Measurements from ENCODE around the gene FBXL16. TPM values are rescaled to one million over a fixed set of nuclear protein-coding genes. Genes with fewer than 3 reads are reported as not detected.
A peak's percentile ranks its signal among the peaks of the same experiment; 100 is the strongest.

Gene FBXL16
- total and polyA plus RNA-seq, 2 donors (not counting 1 experiment from before 2014, with no cell fraction given): 0.07 TPM; not detected in 1

DNA sequence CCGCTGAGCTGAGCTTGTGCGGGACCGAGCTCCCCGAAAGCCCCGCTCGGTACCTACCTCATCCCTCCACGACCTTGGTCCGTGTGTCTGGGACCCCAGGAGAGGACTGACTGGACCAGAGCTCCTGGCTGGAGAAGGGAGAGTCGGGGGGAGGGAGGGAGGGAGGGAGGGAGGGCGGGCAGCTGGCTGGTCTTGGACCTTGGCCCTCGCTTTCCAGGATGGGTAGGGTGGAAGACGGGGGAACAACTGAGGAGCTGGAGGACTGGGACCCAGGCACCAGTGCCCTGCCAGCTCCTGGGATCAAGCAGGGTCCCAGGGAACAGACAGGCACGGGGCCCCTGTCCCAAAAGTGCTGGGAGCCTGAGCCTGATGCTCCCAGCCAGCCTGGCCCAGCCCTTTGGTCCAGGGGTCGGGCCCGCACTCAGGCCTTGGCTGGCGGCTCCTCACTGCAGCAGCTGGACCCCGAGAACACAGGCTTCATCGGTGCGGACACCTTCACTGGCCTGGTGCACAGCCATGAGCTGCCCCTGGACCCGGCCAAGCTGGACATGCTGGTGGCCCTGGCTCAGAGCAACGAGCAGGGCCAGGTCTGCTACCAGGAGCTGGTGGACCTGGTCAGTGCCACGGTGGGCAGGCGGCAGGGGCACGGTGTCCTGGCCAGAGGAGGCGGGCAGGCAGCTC is 29.6 kb downstream of the FBXL16 start:
- Histone ChIP-seq H3K4me1 (ENCODE audit: control insufficient read depth, extremely low read depth, insufficient read depth, low read length) (peaks cover 6% of the 10 kb centered on the region), H3K36me3 (ENCODE audit: control insufficient read depth, insufficient read depth, low read length) (peaks cover 19% of the 10 kb centered on the region), H3K4me2 (ENCODE audit: extremely low read depth, insufficient read depth, low read length) (peak overlapping the region; percentile 71), H4K20me1 (ENCODE audit: control insufficient read depth, extremely low read depth, insufficient read depth, low read length) (no peaks in the 10 kb centered on the region), H3K27me3 (ENCODE audit: control insufficient read depth, insufficient read depth, low read length) (no peaks in the 10 kb centered on the region), H2AFZ (ENCODE audit: low read length) (no peak overlapping the region), H3K4me3 (replicated peaks in 1 of 4; ENCODE audit: control extremely low read depth in 1 of 4, insufficient read depth in 1 of 4, low read depth in 3 of 4, low read length in 4 of 4) (peak overlapping the region in 3 of 4 experiments; percentile 15 to 57 (median 25)), H3K27ac (ENCODE audit: insufficient read depth, low read length) (no peak overlapping the region), H3K79me2 (ENCODE audit: control insufficient read depth, insufficient read depth, low read length) (peaks cover 4% of the 10 kb centered on the region), H3K9ac (ENCODE audit: insufficient read depth, low read length) (no peak overlapping the region), H3K9me3 (ENCODE audit: control insufficient read depth, insufficient read depth, low read depth, low read length) (no peaks in the 10 kb centered on the region)
- DNase-seq (ENCODE audit: low read depth in 2 of 2): no peak
- no peak for TF ChIP-seq CTCF (conservative IDR thresholded peaks at IDR 0.05 in 1 of 2, IDR thresholded peaks at IDR 0.05 in 1 of 2; ENCODE audit: low read depth in 1 of 2, low read length in 2 of 2)
- TF ChIP-seq EZH2 (IDR thresholded peaks at IDR 0.05; ENCODE audit: low read length, missing control alignments): no peak

- Histone ChIP-seq H3K4me3 (replicated peaks in 1 of 4; ENCODE audit: control extremely low read depth in 1 of 4, insufficient read depth in 1 of 4, low read depth in 3 of 4, low read length in 4 of 4) (peak within 1 kb of the TSS; percentile 20 to 57 (median 23)), H3K4me2 (ENCODE audit: extremely low read depth, insufficient read depth, low read length) (peak within 1 kb of the TSS; percentile 71), H3K9ac (ENCODE audit: insufficient read depth, low read length) (no peak within 1 kb of the TSS), H3K79me2 (ENCODE audit: control insufficient read depth, insufficient read depth, low read length) (peaks cover 2% of the 10 kb centered on the region), H3K27me3 (ENCODE audit: control insufficient read depth, insufficient read depth, low read length) (no peaks in the 10 kb centered on the region), H3K4me1 (ENCODE audit: control insufficient read depth, extremely low read depth, insufficient read depth, low read length) (peaks cover 5% of the 10 kb centered on the region), H4K20me1 (ENCODE audit: control insufficient read depth, extremely low read depth, insufficient read depth, low read length) (no peaks in the 10 kb centered on the region), H3K27ac (ENCODE audit: insufficient read depth, low read length) (no peak within 1 kb of the TSS), H3K9me3 (ENCODE audit: control insufficient read depth, insufficient read depth, low read depth, low read length) (no peaks in the 10 kb centered on the region), H2AFZ (ENCODE audit: low read length) (no peak within 1 kb of the TSS), H3K36me3 (ENCODE audit: control insufficient read depth, insufficient read depth, low read length) (peaks cover 27% of the 10 kb centered on the region)
- TF ChIP-seq CTCF (conservative IDR thresholded peaks at IDR 0.05 in 1 of 2, IDR thresholded peaks at IDR 0.05 in 1 of 2; ENCODE audit: low read depth in 1 of 2, low read length in 2 of 2): no peak
- TF ChIP-seq EZH2 (IDR thresholded peaks at IDR 0.05; ENCODE audit: low read length, missing control alignments): no peak
- peak; percentile 51 to 52 for DNase-seq (ENCODE audit: low read depth in 2 of 2)
These were observed 30.4 kb downstream of the FBXL16 start, which contains the start of gene RHBDL1 for GRCh38 chr16:674968-675883. TSS of gene RHBDL1 (plus strand) at chr16:675671. CDS start at chr16:675791, 120 bp downstream.

DNA sequence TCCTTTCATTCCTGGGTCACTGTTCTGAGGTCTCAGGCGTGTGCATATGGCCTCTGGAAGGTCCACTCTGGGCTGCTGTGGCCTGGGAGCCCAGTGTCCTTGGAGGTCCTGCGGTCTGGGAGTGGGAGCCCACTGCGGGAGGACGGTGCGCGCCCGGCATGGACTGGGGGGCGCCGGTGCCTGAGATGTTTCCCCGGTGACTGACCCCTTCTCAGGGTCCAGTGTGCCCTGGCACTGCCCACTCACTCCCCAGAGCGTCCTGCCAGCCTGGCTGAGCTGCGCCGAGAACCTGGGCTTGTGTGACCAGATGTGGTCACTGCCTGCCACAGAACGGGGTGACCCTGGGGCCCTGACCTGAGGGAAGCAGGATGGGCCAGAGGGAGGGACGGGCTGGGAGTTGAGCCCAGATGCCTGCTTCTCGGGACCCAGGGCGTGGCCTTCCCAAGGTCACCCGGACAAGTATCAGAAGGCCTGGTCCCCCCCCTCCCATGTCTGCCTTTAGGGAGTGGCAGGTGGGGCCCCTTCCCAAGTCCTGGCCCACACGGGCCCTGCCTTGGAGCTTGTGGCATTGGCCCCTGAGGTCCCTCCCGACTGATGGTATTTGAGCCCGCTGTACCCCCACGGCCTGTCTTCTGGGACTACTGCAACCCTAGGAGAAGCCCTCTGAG is 31.3 kb downstream of the FBXL16 start:
- TF ChIP-seq EZH2 (IDR thresholded peaks at IDR 0.05; ENCODE audit: low read length, missing control alignments): no peak
- no peak for TF ChIP-seq CTCF (conservative IDR thresholded peaks at IDR 0.05 in 1 of 2, IDR thresholded peaks at IDR 0.05 in 1 of 2; ENCODE audit: low read depth in 1 of 2, low read length in 2 of 2)
- H2AFZ ChIP-seq (ENCODE audit: low read length): no peak overlapping the region

More for the DNA sequence above, 31.3 kb downstream of the FBXL16 start:
- Histone ChIP-seq H3K79me2 (ENCODE audit: control insufficient read depth, insufficient read depth, low read length) (peaks cover 9% of the 10 kb centered on the region), H3K4me1 (ENCODE audit: control insufficient read depth, extremely low read depth, insufficient read depth, low read length) (peaks cover 6% of the 10 kb centered on the region), H3K9ac (ENCODE audit: insufficient read depth, low read length) (no peak overlapping the region), H3K4me2 (ENCODE audit: extremely low read depth, insufficient read depth, low read length) (no peak overlapping the region), H3K27me3 (ENCODE audit: control insufficient read depth, insufficient read depth, low read length) (no peaks in the 10 kb centered on the region), H3K36me3 (ENCODE audit: control insufficient read depth, insufficient read depth, low read length) (peaks cover 35% of the 10 kb centered on the region), H4K20me1 (ENCODE audit: control insufficient read depth, extremely low read depth, insufficient read depth, low read length) (no peaks in the 10 kb centered on the region), H3K4me3 (replicated peaks in 1 of 4; ENCODE audit: control extremely low read depth in 1 of 4, insufficient read depth in 1 of 4, low read depth in 3 of 4, low read length in 4 of 4) (no peak overlapping the region), H3K27ac (ENCODE audit: insufficient read depth, low read length) (no peak overlapping the region), H3K9me3 (ENCODE audit: control insufficient read depth, insufficient read depth, low read depth, low read length) (no peaks in the 10 kb centered on the region)
- DNase-seq (ENCODE audit: low read depth in 2 of 2): no peak
